K562 (cell line): ENCODE measurements around the gene MORC1.
"Not testable (repeated sequence)": the region's sequence is repeated elsewhere in the genome, so short reads cannot be mapped to it uniquely, and the experiment has no call there.

Experiments used
- DNMT1 ChIP-seq: fragments of 450-650 bp; IDR thresholded peaks from 2 replicates; pipeline ENCODE4 v1.6.1; 2016; ENCODE audit warnings: antibody characterized with exemption, mild to moderate bottlenecking
- GTF2A2 ChIP-seq: IDR thresholded peaks from 2 replicates; pipeline ENCODE4 v1.6.1; 2016; ENCODE audit warnings: mild to moderate bottlenecking, missing genetic modification characterization, missing compliant biosample characterization
- JUND ChIP-seq, 2 experiments: IDR thresholded peaks; 2 replicates in 1 of 2; 3 replicates in 1 of 2; pipeline ENCODE4 v1.6.1; 2011; ENCODE audit warnings: borderline replicate concordance in 2 of 2, low read depth in 2 of 2, low read length in 2 of 2, improper control_type of control experiment in 1 of 2, missing biosample characterization in 1 of 2, missing genetic modification characterization in 1 of 2, missing genetic modification reagents in 1 of 2
- NR2C2 ChIP-seq, 2 experiments: fragments of 200-800 bp in 1 of 2; sonication (Bioruptor generic) in 1 of 2; sonication (generic) in 1 of 2; formaldehyde crosslinking in 1 of 2; IDR thresholded peaks; 2 replicates each; pipeline versions ENCODE4 v1.6.1 to v1.8.0; 2016 to 2022; ENCODE audit warnings: mild to moderate bottlenecking in 1 of 2, missing compliant biosample characterization in 1 of 2, missing genetic modification characterization in 1 of 2, missing genetic modification reagents in 1 of 2
- POLR2AphosphoS5 ChIP-seq: IDR thresholded peaks from 2 replicates; pipeline ENCODE4 v1.6.1; 2011; ENCODE audit warnings: mild to moderate bottlenecking, low read depth, low read length, moderate library complexity; ENCODE audit not compliant: control insufficient read depth, insufficient read depth
- SPI1 ChIP-seq: IDR thresholded peaks from 2 replicates; pipeline ENCODE4 v1.6.1; 2011; ENCODE audit warnings: low read depth, low read length, control low read depth, borderline replicate concordance
- TAF7 ChIP-seq: fragments of 450-650 bp; IDR thresholded peaks from 2 replicates; pipeline ENCODE4 v1.6.1; 2016; ENCODE audit warnings: missing genetic modification characterization, missing compliant biosample characterization
- YY1 ChIP-seq, 3 experiments: IDR thresholded peaks; 2 replicates each; pipeline ENCODE4 v1.6.1; 2011; ENCODE audit warnings: low read length in 2 of 3, mild to moderate bottlenecking in 2 of 3, moderate library complexity in 2 of 3, borderline replicate concordance in 1 of 3, control low read depth in 1 of 3, low read depth in 1 of 3; ENCODE audit not compliant: insufficient read depth in 3 of 3, insufficient replicate concordance in 2 of 3, control insufficient read depth in 1 of 3, insufficient read length in 1 of 3; ENCODE audit errors: extremely low read depth in 1 of 3
- ZNF124 ChIP-seq: sonication (generic); formaldehyde crosslinking; IDR thresholded peaks from 2 replicates; pipeline ENCODE4 v1.8.1; 2022; ENCODE audit warnings: missing genetic modification reagents
- ZSCAN29 ChIP-seq: fragments of 450-650 bp; IDR thresholded peaks from 2 replicates; pipeline ENCODE4 v1.6.1; 2017
- TF ChIP-seq, protein P1 (sequence below): sonication (generic); formaldehyde crosslinking; IDR thresholded peaks from 2 replicates; pipeline ENCODE4 v1.9.0; 2022; ENCODE audit warnings: mild to moderate bottlenecking, missing genetic modification reagents
- TF ChIP-seq, protein P2 (sequence below), 2 experiments: IDR thresholded peaks; 2 replicates each; pipeline ENCODE4 v1.6.1; 2012; ENCODE audit warnings: improper control_type of control experiment in 2 of 2, low read depth in 2 of 2, low read length in 2 of 2, borderline replicate concordance in 1 of 2
- TF ChIP-seq, protein P3 (sequence below): sonication (generic); formaldehyde crosslinking; IDR thresholded peaks from 2 replicates; pipeline ENCODE4 v1.8.0; 2022; ENCODE audit warnings: mild to moderate bottlenecking, missing genetic modification reagents
- TF ChIP-seq, protein P4 (sequence below): sonication (generic); formaldehyde crosslinking; IDR thresholded peaks from 2 replicates; pipeline ENCODE4 v1.9.0; 2022; ENCODE audit warnings: mild to moderate bottlenecking, missing genetic modification reagents

DNA sequence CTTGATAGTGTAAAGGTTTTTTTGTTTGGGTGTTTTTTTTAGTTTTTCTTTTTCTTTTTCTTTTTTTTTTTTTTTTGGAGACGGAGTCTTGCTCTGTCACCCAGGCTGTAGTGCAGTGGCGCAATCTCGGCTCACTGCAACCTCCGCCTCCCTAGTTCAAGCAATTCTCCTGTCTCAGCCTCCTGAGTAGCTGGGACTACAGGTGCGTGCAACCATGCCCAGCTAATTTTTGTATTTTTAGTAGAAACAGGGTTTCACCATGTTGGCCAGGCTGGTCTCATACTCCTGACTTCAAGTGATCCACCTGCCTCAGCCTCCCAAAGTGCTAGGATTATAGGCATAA, 15.5 kb upstream of the MORC1 start:
- not testable (repeated sequence) for TF ChIP-seq GTF2A2 (tag); SPI1; JUND (IDR thresholded peaks at IDR 0.05; ENCODE audit: borderline replicate concordance, low read depth, low read length); JUND (tag; IDR thresholded peaks at IDR 0.05; ENCODE audit: borderline replicate concordance, low read depth, low read length); ZNF124 (CRISPR knock-in tag); POLR2AphosphoS5; DNMT1; YY1 (IDR thresholded peaks at IDR 0.05; ENCODE audit: borderline replicate concordance in 1 of 3, control insufficient read depth in 1 of 3, extremely low read depth in 1 of 3, insufficient read depth in 3 of 3, insufficient read length in 1 of 3, insufficient replicate concordance in 2 of 3, low read depth in 1 of 3, low read length in 2 of 3); NR2C2 (CRISPR knock-in tag; IDR thresholded peaks at IDR 0.05); NR2C2 (tag; IDR thresholded peaks at IDR 0.05); TAF7 (tag); ZSCAN29
- TF ChIP-seq, protein P1, sequence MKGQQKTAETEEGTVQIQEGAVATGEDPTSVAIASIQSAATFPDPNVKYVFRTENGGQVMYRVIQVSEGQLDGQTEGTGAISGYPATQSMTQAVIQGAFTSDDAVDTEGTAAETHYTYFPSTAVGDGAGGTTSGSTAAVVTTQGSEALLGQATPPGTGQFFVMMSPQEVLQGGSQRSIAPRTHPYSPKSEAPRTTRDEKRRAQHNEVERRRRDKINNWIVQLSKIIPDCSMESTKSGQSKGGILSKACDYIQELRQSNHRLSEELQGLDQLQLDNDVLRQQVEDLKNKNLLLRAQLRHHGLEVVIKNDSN (CRISPR knock-in tag): not testable (repeated sequence)
- TF ChIP-seq, protein P2, sequence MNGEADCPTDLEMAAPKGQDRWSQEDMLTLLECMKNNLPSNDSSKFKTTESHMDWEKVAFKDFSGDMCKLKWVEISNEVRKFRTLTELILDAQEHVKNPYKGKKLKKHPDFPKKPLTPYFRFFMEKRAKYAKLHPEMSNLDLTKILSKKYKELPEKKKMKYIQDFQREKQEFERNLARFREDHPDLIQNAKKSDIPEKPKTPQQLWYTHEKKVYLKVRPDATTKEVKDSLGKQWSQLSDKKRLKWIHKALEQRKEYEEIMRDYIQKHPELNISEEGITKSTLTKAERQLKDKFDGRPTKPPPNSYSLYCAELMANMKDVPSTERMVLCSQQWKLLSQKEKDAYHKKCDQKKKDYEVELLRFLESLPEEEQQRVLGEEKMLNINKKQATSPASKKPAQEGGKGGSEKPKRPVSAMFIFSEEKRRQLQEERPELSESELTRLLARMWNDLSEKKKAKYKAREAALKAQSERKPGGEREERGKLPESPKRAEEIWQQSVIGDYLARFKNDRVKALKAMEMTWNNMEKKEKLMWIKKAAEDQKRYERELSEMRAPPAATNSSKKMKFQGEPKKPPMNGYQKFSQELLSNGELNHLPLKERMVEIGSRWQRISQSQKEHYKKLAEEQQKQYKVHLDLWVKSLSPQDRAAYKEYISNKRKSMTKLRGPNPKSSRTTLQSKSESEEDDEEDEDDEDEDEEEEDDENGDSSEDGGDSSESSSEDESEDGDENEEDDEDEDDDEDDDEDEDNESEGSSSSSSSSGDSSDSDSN (IDR thresholded peaks at IDR 0.05; ENCODE audit: borderline replicate concordance in 1 of 2, low read depth in 2 of 2, low read length in 2 of 2): not testable (repeated sequence)
- TF ChIP-seq, protein P3, sequence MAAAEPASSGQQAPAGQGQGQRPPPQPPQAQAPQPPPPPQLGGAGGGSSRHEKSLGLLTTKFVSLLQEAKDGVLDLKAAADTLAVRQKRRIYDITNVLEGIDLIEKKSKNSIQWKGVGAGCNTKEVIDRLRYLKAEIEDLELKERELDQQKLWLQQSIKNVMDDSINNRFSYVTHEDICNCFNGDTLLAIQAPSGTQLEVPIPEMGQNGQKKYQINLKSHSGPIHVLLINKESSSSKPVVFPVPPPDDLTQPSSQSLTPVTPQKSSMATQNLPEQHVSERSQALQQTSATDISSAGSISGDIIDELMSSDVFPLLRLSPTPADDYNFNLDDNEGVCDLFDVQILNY (CRISPR knock-in tag): not testable (repeated sequence)
- TF ChIP-seq, protein P4, sequence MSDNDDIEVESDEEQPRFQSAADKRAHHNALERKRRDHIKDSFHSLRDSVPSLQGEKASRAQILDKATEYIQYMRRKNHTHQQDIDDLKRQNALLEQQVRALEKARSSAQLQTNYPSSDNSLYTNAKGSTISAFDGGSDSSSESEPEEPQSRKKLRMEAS (CRISPR knock-in tag): not testable (repeated sequence)
